H1 (cell line): ENCODE measurements around the gene ZNF813.

Source experiments
- BCL11A ChIP-seq, 2 experiments: IDR thresholded peaks; one replicate each; pipeline ENCODE4 v1.6.1; 2011; ENCODE audit warnings: low read depth in 2 of 2, low read length in 2 of 2, mild to moderate bottlenecking in 2 of 2
- EZH2 ChIP-seq: fragments of 200-600 bp; sonication (generic); IDR thresholded peaks from 2 replicates; pipeline ENCODE4 v1.7.1; 2012; ENCODE audit warnings: low read depth, mild to moderate bottlenecking, moderate library complexity, low read length, inconsistent platforms; ENCODE audit not compliant: severe bottlenecking
- GABPA ChIP-seq: IDR thresholded peaks from 2 replicates; pipeline ENCODE4 v1.6.1; 2011; ENCODE audit warnings: mild to moderate bottlenecking, low read length, moderate library complexity, borderline replicate concordance; ENCODE audit not compliant: insufficient read depth
- MAX ChIP-seq: IDR thresholded peaks from 2 replicates; pipeline ENCODE4 v1.6.1; 2012; ENCODE audit warnings: inconsistent platforms
- POLR2A ChIP-seq, 2 experiments: IDR thresholded peaks; 1 replicate in 1 of 2; 2 replicates in 1 of 2; pipeline ENCODE4 v1.6.1; 2011; ENCODE audit warnings: low read depth in 2 of 2, low read length in 2 of 2, mild to moderate bottlenecking in 2 of 2; ENCODE audit errors: control extremely low read depth in 1 of 2
- POLR2AphosphoS5 ChIP-seq: IDR thresholded peaks from 2 replicates; pipeline ENCODE4 v1.6.1; 2011; ENCODE audit warnings: low read depth, low read length
- POU5F1 ChIP-seq: IDR thresholded peaks from 2 replicates; pipeline ENCODE4 v1.6.1; 2011; ENCODE audit warnings: low read depth, mild to moderate bottlenecking, low read length, moderate library complexity
- RBBP5 ChIP-seq: IDR thresholded peaks from 2 replicates; pipeline ENCODE4 v1.7.1; 2012; ENCODE audit warnings: low read depth, mild to moderate bottlenecking, inconsistent platforms, low read length, moderate library complexity, borderline replicate concordance
- YY1 ChIP-seq: IDR thresholded peaks from 2 replicates; pipeline ENCODE4 v1.6.1; 2011; ENCODE audit warnings: low read depth, mild to moderate bottlenecking, low read length
- TF ChIP-seq, protein P1 (sequence below), 3 experiments: IDR thresholded peaks; 1 replicate in 2 of 3; 2 replicates in 1 of 3; pipeline versions ENCODE4 v1.5.1 to v1.6.1; 2011; ENCODE audit warnings: low read length in 3 of 3, mild to moderate bottlenecking in 3 of 3, inconsistent platforms in 2 of 3, low read depth in 1 of 3, moderate library complexity in 1 of 3; ENCODE audit not compliant: insufficient read depth in 1 of 3; ENCODE audit errors: control extremely low read depth in 1 of 3
- TF ChIP-seq, protein P2 (sequence below): fragments of 300-600 bp; sonication (generic); IDR thresholded peaks from 2 replicates; pipeline ENCODE4 v1.7.1; 2012; ENCODE audit warnings: low read length, moderate library complexity, mild to moderate bottlenecking, inconsistent platforms; ENCODE audit not compliant: insufficient replicate concordance

GRCh38 chr19:53540091-53540490 is 72.6 kb downstream of the ZNF813 start:
- no peak for TF ChIP-seq EZH2
- TF ChIP-seq RBBP5 = no peak
- TF ChIP-seq, protein P1, sequence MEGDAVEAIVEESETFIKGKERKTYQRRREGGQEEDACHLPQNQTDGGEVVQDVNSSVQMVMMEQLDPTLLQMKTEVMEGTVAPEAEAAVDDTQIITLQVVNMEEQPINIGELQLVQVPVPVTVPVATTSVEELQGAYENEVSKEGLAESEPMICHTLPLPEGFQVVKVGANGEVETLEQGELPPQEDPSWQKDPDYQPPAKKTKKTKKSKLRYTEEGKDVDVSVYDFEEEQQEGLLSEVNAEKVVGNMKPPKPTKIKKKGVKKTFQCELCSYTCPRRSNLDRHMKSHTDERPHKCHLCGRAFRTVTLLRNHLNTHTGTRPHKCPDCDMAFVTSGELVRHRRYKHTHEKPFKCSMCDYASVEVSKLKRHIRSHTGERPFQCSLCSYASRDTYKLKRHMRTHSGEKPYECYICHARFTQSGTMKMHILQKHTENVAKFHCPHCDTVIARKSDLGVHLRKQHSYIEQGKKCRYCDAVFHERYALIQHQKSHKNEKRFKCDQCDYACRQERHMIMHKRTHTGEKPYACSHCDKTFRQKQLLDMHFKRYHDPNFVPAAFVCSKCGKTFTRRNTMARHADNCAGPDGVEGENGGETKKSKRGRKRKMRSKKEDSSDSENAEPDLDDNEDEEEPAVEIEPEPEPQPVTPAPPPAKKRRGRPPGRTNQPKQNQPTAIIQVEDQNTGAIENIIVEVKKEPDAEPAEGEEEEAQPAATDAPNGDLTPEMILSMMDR (IDR thresholded peaks at IDR 0.05; ENCODE audit: control extremely low read depth in 1 of 3, insufficient read depth in 1 of 3, low read depth in 1 of 3, low read length in 3 of 3) = no peak
- no peak for TF ChIP-seq POLR2A (IDR thresholded peaks at IDR 0.05; ENCODE audit: control extremely low read depth in 1 of 2, low read depth in 2 of 2, low read length in 2 of 2)
- TF ChIP-seq YY1 = no peak
- TF ChIP-seq MAX = no peak
- no peak for TF ChIP-seq POLR2AphosphoS5
- no peak for TF ChIP-seq GABPA
- no peak for TF ChIP-seq POU5F1
- TF ChIP-seq, protein P2, sequence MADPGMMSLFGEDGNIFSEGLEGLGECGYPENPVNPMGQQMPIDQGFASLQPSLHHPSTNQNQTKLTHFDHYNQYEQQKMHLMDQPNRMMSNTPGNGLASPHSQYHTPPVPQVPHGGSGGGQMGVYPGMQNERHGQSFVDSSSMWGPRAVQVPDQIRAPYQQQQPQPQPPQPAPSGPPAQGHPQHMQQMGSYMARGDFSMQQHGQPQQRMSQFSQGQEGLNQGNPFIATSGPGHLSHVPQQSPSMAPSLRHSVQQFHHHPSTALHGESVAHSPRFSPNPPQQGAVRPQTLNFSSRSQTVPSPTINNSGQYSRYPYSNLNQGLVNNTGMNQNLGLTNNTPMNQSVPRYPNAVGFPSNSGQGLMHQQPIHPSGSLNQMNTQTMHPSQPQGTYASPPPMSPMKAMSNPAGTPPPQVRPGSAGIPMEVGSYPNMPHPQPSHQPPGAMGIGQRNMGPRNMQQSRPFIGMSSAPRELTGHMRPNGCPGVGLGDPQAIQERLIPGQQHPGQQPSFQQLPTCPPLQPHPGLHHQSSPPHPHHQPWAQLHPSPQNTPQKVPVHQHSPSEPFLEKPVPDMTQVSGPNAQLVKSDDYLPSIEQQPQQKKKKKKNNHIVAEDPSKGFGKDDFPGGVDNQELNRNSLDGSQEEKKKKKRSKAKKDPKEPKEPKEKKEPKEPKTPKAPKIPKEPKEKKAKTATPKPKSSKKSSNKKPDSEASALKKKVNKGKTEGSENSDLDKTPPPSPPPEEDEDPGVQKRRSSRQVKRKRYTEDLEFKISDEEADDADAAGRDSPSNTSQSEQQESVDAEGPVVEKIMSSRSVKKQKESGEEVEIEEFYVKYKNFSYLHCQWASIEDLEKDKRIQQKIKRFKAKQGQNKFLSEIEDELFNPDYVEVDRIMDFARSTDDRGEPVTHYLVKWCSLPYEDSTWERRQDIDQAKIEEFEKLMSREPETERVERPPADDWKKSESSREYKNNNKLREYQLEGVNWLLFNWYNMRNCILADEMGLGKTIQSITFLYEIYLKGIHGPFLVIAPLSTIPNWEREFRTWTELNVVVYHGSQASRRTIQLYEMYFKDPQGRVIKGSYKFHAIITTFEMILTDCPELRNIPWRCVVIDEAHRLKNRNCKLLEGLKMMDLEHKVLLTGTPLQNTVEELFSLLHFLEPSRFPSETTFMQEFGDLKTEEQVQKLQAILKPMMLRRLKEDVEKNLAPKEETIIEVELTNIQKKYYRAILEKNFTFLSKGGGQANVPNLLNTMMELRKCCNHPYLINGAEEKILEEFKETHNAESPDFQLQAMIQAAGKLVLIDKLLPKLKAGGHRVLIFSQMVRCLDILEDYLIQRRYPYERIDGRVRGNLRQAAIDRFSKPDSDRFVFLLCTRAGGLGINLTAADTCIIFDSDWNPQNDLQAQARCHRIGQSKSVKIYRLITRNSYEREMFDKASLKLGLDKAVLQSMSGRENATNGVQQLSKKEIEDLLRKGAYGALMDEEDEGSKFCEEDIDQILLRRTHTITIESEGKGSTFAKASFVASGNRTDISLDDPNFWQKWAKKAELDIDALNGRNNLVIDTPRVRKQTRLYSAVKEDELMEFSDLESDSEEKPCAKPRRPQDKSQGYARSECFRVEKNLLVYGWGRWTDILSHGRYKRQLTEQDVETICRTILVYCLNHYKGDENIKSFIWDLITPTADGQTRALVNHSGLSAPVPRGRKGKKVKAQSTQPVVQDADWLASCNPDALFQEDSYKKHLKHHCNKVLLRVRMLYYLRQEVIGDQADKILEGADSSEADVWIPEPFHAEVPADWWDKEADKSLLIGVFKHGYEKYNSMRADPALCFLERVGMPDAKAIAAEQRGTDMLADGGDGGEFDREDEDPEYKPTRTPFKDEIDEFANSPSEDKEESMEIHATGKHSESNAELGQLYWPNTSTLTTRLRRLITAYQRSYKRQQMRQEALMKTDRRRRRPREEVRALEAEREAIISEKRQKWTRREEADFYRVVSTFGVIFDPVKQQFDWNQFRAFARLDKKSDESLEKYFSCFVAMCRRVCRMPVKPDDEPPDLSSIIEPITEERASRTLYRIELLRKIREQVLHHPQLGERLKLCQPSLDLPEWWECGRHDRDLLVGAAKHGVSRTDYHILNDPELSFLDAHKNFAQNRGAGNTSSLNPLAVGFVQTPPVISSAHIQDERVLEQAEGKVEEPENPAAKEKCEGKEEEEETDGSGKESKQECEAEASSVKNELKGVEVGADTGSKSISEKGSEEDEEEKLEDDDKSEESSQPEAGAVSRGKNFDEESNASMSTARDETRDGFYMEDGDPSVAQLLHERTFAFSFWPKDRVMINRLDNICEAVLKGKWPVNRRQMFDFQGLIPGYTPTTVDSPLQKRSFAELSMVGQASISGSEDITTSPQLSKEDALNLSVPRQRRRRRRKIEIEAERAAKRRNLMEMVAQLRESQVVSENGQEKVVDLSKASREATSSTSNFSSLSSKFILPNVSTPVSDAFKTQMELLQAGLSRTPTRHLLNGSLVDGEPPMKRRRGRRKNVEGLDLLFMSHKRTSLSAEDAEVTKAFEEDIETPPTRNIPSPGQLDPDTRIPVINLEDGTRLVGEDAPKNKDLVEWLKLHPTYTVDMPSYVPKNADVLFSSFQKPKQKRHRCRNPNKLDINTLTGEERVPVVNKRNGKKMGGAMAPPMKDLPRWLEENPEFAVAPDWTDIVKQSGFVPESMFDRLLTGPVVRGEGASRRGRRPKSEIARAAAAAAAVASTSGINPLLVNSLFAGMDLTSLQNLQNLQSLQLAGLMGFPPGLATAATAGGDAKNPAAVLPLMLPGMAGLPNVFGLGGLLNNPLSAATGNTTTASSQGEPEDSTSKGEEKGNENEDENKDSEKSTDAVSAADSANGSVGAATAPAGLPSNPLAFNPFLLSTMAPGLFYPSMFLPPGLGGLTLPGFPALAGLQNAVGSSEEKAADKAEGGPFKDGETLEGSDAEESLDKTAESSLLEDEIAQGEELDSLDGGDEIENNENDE = no peak
- TF ChIP-seq BCL11A (IDR thresholded peaks at IDR 0.05; ENCODE audit: low read depth in 2 of 2, low read length in 2 of 2) = no peak
